NCI-H187 (cell line): ENCODE measurements around the gene BTBD1.
"Not testable (repeated sequence)": the region's sequence is repeated elsewhere in the genome, so short reads cannot be mapped to it uniquely, and the experiment has no call there.

Experiments
- DNase-seq, 2 experiments: peaks; one replicate each; lab custom pipeline; 2025; lab: John Stamatoyannopoulos, UW

BTBD1 gene

GRCh38 chr15:83057002-83057401, 10.1 kb downstream of the BTBD1 start:
- DNase-seq, result no peak

DNA sequence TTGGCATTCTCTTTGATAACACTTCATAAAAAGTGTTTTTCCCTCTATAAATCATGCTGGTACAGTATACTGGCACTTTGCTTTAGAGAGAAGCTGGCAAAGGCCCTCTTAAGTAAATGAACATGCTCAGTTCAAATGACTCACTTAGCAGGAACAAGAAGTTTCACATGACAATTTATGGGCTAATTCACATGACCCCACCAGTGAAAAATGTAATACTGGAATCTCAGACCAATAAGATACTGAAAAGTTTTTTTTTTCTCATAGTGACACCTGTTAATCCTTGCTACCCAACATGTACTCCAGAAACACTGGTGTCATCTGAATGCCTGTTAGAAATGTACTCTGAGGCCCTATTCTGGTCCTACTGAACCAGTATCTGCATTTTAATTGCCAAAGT, 13.9 kb downstream of the BTBD1 start:
- no peak for DNase-seq

DNA sequence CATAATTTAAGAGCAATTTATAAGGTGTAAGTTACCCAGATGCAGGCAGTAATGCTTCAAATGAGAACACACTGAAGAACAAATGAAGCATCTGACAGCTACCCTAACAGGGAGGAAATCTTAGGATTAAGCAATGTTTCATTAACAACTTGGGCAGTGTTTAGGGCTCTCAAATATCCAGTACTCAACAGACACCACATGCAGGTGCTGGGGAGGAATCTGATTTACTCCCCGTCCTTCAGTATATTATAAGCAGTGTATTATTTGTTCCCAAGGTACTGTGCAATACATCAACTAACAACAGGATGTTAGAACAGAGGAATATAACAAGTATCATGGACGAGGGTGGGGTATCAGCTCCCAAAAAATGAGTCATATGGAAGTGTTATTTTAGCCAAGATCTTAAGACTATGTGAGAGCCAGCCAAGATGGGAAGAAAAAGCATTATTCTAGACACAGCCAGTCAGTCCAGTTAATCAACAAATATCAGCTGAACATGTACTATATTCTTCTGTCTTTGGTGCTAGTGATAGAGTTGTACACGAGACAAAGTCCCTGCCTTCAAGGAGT, 20.4 kb downstream of the BTBD1 start:
- no peak for DNase-seq

GRCh38 chr15:83044156-83044555, 22.9 kb downstream of the BTBD1 start:
- no peak for DNase-seq

GRCh38 chr15:83039206-83039605, 27.8 kb downstream of the BTBD1 start:
- no peak for DNase-seq

DNA sequence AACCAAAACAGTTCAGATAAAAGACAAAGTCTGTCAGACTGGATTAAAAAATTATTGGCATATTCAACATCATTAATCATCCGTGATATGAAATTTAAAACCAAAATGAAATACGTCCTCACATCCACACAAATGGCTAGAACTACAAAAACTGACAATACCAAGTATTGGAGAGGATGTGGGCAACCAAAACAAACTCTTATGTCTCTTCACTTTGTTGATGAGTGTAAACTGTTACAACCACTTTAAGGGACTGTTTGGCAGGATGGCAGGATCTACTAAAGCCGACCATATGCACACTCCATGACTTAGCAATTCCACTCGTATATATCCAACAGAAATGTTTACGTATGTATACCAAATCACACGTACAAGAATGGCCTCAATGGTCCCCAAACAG, 30.8 kb downstream of the BTBD1 start:
- no peak for DNase-seq

- DNase-seq, result not testable (repeated sequence)
These were observed 35.8 kb downstream of the BTBD1 start for GRCh38 chr15:83031234-83031633.

- no peak for DNase-seq
These were observed 37.0 kb downstream of the BTBD1 start for GRCh38 chr15:83030021-83030420.

DNA sequence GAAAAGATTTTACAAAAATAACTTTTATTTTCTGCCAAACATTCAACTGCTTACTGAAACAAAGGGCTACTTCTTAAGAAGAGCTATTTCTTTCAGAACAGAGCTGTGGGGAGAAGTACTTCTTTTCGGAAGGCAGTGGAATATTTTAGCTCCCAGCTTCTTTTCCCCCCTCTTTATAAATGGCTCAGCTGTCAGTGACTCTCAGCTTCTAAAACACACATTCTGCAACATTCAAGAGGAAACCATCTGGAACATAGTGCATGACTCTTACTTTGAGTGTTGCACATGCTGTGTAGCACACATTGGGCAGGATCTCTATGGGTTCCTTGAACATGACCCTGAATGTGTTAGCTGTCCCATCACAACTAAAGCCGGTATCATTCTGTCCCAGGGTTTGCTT, 48.6 kb downstream of the BTBD1 start:
- DNase-seq, result no peak

DNA sequence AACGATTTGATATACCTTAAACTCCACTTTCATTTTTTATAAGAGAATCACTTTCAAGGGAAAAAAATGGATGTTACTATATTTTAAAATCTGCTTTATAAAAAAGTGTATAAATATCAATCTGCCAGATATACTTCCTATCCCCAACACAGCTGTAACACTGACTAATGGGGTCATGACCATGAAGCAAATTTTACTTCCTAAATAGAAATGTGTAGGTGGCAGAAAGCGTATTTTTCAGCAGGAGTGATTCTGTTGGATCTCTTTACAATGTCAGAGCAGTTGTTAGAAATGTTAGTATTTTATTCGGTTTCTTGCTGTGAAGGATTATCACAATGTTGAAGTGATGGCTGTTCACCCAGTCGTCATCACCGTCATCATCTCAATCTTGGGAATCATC, 50.1 kb downstream of the BTBD1 start:
- DNase-seq, result no peak

DNA sequence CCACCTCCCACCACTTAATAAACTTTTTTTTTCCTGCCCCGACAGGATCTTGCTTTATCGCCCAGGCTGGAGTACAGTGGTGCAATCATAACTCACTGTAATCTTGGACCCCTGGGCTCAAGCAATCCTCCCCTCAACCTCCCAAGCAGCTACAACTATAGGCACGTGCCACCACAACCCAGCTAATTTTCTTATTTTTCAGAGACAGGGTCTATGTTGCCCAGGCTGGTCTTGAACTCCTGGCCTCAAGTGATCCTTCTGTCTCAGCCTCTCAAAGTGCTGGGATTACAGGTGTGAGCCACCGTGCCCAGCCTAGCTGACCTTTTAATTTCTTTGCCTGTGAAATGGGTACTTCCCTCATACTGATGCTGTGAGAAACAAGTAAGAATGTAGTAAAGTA, 51.7 kb downstream of the BTBD1 start:
- DNase-seq, result no peak

- no peak for DNase-seq
These were observed 52.8 kb downstream of the BTBD1 start for GRCh38 chr15:83014205-83014653.

DNA sequence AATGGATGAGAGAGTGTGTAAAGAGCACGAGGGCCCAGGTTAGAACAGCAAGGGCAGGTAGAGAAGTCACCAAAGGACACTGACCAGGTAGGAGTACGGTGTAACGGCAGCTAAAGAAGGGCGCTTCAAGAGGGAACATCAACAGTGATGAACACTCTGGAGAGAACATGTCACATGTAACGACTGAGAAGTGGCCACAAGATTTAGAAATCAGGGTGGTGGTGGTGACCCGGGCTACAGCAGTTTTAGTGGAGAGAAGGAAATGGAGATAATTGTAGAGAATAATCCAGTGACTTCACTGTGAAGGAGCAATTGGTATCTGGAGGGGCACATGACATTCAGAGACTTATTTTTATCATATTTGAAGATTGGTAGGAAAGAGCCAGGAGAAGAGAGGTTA, 54.4 kb downstream of the BTBD1 start:
- DNase-seq, result no peak

DNA sequence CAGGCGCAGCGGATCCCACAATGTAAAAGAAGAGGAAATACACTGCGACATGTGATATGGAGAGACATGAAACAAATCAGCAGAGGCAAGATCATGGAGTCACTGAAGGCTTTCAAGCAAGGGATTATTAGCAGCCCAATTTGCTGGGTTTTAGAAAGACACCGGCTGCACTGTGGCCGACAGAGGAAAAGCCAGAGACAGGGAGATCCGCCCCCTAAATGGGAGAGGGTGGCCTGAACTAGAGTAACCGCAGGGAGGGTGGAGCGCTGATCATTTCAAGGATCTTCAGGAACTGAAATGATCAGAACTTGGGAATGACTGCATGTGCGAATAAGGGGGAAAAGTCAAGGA, 55.0 kb downstream of the BTBD1 start:
- DNase-seq, result no peak

GRCh38 chr15:83011271-83012075, 55.6 kb downstream of the BTBD1 start, which contains the start of gene C15orf40:
Gene C15orf40, minus strand, starts transcription at chr15:83011639. Its CDS starts 32 bp downstream, at chr15:83011607.
- peak; percentile 48 to 56 for DNase-seq

GRCh38 chr15:83010709-83011270, 56.3 kb downstream of the BTBD1 start:
- peak in 1 of 2 experiments; percentile 22 for DNase-seq

GRCh38 chr15:83000672-83001031, 66.4 kb downstream of the BTBD1 start:
- DNase-seq, result not testable (repeated sequence)

DNA sequence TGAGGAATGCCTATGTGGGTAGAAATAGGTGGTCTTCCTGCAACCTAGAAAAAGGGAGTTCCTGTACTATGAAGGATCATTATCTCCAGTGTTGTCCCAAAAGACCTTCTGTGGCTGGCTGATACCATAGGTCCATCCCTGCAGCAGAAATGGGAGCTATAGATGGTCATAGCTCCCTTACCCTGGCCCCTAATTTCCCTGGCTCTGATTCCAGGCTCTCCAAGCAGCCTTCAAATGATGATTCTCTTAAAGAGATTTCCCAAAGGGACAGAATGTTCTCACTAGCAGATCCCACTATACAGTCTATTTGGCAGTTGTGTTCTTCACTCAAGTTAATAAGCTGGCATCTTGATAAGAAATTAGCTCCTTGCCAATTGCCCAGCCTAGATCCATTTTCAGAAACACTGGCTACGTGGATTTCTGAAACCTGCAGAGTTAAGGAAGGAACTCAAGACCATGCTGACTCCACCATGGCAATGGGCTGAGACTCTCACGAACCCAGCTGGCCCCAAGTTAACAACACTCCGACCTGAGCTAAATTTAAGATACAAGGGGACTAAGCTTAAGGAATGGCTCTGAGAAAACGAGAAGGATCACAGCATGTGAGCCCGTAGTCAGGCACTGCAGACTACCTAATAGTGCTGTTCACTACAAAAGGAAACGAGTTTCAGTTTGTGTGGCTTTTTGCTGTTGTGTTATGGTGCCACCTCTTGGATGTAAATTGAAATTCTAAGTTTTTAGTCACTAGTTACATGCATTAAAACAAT, 67.0 kb downstream of the BTBD1 start:
- DNase-seq, result no peak

GRCh38 chr15:82999426-82999825, 67.6 kb downstream of the BTBD1 start:
- DNase-seq, result no peak

- DNase-seq, result no peak
These were observed 71.1 kb downstream of the BTBD1 start for GRCh38 chr15:82995938-82996337.

- no peak for DNase-seq
These were observed 72.0 kb downstream of the BTBD1 start for GRCh38 chr15:82995076-82995475.

DNA sequence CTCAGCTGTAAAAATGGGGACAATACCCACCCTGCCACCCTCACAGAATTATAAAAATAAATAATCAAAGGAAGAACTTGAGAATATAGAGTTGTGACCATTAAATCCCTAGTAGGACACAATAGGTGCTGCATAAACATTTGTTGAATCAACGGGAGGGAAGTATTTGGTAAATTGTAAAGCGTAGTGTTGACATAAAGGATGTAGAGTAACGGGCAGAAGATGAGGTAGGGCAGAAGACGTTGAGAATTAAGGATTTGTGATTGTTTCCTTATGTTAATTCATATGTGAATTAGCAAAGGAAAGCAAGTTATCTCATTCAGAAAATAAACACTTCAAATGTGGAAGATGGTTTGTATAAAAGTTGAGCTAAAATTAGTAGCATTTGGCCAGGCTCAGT, 73.9 kb downstream of the BTBD1 start:
- no peak for DNase-seq
